HG03039 (cell line): ENCODE measurements around the gene COG7.
"Not testable (repeated sequence)": the region's sequence is repeated elsewhere in the genome, so short reads cannot be mapped to it uniquely, and the experiment has no call there.

Experiments used
- ATAC-seq: cut with Tn5 transposase; IDR thresholded peaks from one replicate; pipeline ENCODE4 v1.9.1; 2021; ENCODE audit warnings: mild to moderate bottlenecking, moderate library complexity; ENCODE audit not compliant: unreplicated experiment

COG7 gene

GRCh38 chr16:23414731-23415130, 38.3 kb downstream of the COG7 start:
- no peak for ATAC-seq

DNA sequence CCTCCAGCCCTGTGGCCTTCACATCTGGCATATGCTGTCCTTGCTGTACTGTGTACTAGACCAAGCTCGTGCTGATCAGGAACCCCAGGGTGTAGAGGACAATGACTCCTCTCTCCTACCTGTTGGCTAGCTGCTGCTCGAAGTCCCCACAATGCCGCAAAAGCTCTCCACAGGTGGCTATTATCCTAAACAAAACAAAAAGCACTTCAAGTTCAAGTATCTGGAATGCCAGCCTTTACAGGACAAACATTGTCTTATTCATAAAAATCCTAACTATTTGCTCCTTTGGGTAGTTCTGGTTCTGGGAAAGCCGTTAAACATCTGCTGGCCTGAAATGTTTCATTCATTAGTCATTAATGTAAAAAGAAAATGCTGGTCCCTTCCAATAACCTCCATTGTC, 42.8 kb downstream of the COG7 start:
- no peak for ATAC-seq

GRCh38 chr16:23409522-23409921, 43.5 kb downstream of the COG7 start:
- ATAC-seq: no peak

- no peak for ATAC-seq
These were observed 44.1 kb downstream of the COG7 start for GRCh38 chr16:23408823-23409298.

- no peak for ATAC-seq
These were observed 44.7 kb downstream of the COG7 start for GRCh38 chr16:23408242-23408822.

- ATAC-seq: no peak
These were observed 45.4 kb downstream of the COG7 start for GRCh38 chr16:23407436-23408127.

DNA sequence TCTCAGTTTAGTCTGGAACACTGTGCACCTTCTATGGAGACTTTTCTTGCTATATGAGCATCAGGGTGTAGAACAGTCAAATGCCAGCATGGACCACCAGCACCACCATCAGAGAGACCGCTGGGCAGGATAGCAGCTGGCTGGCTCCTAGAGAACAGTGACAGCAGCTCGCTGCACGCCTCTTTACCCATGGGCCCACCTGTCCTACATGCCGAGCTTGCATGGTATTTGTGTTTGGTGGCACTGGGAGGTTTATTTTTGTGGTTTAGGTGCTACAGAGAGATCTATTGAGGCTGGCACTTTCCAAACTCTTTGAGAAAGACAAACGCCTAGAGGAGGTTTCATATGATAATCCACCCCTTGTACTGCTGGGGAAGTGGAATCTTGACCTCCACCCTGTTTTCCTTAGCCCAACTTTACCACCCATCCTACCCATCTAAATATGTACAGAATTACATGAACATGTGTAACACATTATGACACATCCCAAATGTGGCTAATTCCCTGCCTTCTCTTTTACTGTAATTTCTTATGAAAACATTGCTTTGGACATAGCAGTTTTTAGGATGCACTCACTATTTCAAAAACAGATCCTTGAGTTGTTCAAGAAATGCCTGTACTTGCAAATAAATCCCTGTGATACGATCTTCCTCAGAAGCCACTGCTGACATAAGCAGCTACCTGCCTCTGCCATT, 46.3 kb downstream of the COG7 start:
- ATAC-seq: no peak

GRCh38 chr16:23406024-23406423, 47.0 kb downstream of the COG7 start:
- no peak for ATAC-seq

- no peak for ATAC-seq
These were observed 49.4 kb downstream of the COG7 start for GRCh38 chr16:23403547-23403946.

GRCh38 chr16:23402100-23402499, 50.9 kb downstream of the COG7 start:
- no peak for ATAC-seq

GRCh38 chr16:23401139-23401538, 51.9 kb downstream of the COG7 start:
- no peak for ATAC-seq

DNA sequence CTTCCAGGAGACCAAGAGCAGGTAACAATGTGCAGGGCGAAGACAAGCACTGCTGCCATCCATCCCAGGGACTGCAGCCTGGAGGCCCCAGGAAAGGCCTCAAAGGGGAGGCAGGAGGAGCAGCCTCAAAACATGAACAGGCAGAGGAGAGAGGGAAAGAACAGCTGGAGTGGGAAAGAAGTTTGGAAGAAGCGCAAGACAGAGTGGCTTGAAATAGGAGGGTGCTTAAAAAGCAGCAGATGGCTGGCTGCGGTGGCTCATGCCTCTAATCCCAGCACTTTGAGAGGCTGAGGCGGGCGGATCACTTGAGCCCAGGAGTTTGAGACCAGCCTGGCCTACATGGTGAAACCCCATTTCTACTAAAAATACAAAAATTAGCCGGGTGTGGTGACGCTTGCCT, 52.5 kb downstream of the COG7 start:
- not testable (repeated sequence) for ATAC-seq

- ATAC-seq: no peak
These were observed 53.8 kb downstream of the COG7 start for GRCh38 chr16:23398987-23399805.

DNA sequence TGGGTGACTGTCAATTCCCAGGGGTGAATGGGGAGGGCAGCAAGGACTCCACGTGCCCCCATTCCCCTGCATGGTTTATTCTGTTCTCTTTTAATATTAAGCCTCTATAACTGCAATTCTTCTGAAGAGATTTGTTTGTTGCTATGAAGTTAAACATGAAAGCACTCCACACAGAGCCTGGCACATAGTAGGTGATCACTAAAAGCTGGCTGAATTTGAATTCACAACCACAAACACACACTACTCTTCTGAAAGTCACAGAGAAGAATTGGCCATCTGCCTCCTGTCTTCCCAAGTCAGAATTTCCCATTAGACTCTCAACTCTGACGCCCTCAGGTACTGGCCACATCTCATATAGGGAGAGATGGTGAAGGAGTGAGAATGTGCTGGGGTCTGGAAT, 55.5 kb downstream of the COG7 start:
- ATAC-seq: no peak

DNA sequence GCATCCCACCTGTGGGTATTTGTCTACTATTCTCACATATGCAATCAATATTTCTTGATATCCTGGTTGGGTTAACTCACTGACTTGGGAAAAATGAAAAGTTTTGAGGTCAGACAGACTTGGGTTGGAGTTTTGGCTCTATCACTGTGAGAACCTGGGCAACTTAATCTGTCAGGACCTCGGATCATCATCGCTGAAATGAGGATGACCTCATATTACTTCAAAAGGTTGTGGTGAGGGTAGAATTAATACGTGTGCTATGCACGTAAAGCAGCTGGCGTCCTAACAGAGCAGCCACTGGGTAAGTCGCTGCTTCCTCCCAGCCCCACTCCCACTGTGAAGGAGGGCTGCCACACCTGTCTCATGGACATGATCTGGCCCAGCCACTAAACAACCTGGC, 57.3 kb downstream of the COG7 start:
- ATAC-seq: no peak

DNA sequence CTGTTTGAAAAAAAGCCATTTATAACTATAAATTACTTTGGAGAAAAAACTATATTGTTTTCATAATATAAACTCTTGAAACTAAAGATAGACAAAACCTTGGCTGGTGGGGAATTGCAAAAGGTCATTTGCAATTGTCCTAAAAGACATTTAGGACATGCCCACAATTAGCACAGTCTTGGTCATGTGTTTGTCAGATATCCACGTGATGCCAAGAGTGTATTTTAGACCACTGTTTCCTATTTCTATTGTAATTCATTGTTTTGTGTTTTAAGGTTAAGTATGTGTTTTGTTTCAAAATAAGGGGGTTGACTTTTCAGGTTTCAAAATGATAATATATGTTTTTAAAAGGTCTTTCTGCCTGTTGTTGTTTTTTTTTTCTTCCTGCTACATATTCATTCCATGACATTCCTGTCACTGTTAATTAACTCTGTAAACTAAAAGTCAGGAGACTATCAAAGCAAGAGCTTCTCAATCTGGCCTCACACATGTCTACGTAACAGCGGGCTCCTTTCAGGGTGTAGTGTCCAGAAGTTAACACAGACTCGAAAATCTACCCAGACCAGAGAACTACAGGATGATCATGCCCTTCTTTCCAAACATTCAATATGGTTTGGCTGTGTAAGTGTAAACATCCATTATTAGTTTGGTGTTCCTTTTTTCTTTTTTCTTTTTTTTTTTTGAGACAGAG, 58.7 kb downstream of the COG7 start:
- no peak for ATAC-seq

GRCh38 chr16:23392223-23392600, 60.8 kb downstream of the COG7 start:
- ATAC-seq: no peak

DNA sequence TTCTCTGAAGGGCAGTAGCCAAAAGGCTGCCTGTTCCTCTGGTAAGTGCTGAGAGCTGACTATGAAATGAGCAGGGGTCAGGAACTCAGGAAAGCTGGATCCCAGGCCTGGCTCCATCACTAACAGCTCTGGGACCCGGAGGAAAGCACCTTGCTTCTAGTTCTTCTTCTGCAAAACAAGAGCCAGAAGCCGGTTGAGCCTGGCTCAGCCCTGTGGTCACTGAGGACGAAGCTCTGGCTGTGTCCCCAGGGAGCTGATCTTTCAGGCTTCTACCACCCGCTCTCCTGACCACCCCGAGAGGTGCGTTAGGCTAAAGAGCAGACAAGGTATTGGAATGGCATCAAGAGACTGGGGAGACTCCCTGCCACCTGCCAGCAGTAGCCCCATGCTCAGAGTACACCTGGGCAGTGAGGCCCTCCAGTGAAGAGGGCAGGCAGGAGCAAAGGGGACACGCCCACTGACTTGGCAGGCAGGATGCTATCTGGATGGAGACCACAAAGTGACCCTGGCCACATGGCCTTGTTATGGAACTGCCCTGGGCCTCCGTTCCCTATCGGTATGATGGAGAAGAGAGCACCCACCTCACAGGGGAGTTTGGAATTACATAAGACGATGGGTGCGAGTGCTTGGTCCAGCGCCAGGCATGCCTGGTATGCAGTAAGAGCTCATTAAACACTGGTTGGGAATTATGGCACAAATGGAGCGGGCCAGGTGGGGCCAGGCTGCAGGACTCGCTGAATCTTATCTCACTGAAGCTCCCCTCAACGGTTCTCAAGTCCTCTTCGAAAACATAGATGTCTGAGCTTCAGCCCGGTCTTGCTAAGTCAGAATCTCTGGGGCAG, 61.4 kb downstream of the COG7 start:
- no peak for ATAC-seq

DNA sequence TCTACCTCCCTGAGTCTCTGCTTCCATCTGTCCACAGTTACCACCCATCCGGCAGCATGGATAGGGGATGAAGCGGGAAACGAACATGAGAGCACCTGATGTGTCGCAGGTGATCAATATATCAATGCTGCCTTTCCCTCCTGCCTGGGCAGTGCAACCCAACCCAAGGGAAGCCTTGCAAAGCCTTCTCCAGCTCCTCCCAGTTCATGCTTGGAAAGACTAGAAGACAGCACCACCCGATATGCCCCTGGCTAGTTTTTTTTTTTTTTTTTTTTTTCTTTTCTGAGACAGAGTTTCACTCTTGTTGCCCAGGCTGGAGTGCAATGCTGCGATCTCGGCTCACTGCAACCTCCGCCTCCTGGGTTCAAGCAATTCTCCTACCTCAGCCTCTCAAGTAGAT, 63.1 kb downstream of the COG7 start:
- ATAC-seq: not testable (repeated sequence)

DNA sequence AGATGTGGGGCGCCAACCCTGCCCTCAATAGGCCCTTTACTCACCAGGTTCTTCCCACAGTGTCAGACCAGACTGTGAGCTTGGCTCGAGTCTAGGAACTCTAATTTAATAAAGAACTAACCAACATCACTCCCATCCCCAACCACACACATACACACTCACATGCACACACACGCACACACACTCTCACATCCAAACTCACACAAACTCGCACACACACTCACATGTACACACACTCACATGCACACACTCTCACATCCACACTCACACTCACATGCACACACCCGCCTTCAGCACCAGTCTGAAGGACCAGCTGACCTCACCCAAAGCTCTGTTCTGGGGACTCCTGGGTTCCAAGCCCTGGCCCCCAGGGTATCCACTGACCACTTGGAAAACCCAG, 63.8 kb downstream of the COG7 start:
- no peak for ATAC-seq
